Muscle layer of duodenum (tissue), 2 donors: ENCODE results near the gene SVIP.

Source experiments
- H3K27ac ChIP-seq: one replicate; pipeline ENCODE4 v1.7.0; 2013; ENCODE audit warnings: mild to moderate bottlenecking, low read length
- H3K27me3 ChIP-seq: one replicate; pipeline ENCODE4 v1.7.0; 2013; ENCODE audit warnings: low read depth, mild to moderate bottlenecking, control low read depth, low read length
- H3K36me3 ChIP-seq, 2 donors: one replicate each; pipeline ENCODE4 v1.7.0; 2013; ENCODE audit warnings: low read length in 2 of 2, control low read depth in 1 of 2, mild to moderate bottlenecking in 1 of 2; ENCODE audit not compliant: insufficient read depth in 2 of 2, control insufficient read depth in 1 of 2
- H3K4me1 ChIP-seq, 2 donors: one replicate each; pipeline ENCODE4 v1.7.0; 2013; ENCODE audit warnings: low read length in 2 of 2, mild to moderate bottlenecking in 2 of 2, control low read depth in 1 of 2, moderate library complexity in 1 of 2; ENCODE audit not compliant: insufficient read depth in 2 of 2, control insufficient read depth in 1 of 2
- H3K4me3 ChIP-seq, 2 donors: one replicate each; pipeline ENCODE4 v1.7.0; 2013; ENCODE audit warnings: low read length in 2 of 2, low read depth in 1 of 2, mild to moderate bottlenecking in 1 of 2
- H3K9me3 ChIP-seq, 2 donors: one replicate each; pipeline ENCODE4 v1.7.0; 2013; ENCODE audit warnings: low read length in 2 of 2, control low read depth in 1 of 2, mild to moderate bottlenecking in 1 of 2; ENCODE audit not compliant: control insufficient read depth in 1 of 2
- donor health status: healthy.

SVIP gene

GRCh38 chr11:22792497-22792896 lies 37.1 kb downstream of the SVIP start:
- Histone ChIP-seq H3K4me1 (no peaks in the 10 kb centered on the region), H3K9me3 (no peaks in the 10 kb centered on the region), H3K36me3 (no peaks in the 10 kb centered on the region), H3K27me3 (no peaks in the 10 kb centered on the region), H3K4me3 (no peak overlapping the region), H3K27ac (no peak overlapping the region)

- no peak overlapping the region for H3K27ac ChIP-seq
- no peaks in the 10 kb centered on the region for H3K36me3 ChIP-seq
- H3K27me3 ChIP-seq = no peaks in the 10 kb centered on the region
- H3K4me3 ChIP-seq = no peak overlapping the region
- no peaks in the 10 kb centered on the region for H3K9me3 ChIP-seq
- H3K4me1 ChIP-seq = no peaks in the 10 kb centered on the region
These were observed 41.9 kb downstream of the SVIP start for GRCh38 chr11:22787551-22788162.

- no peaks in the 10 kb centered on the region for H3K9me3 ChIP-seq
- H3K4me1 ChIP-seq = no peaks in the 10 kb centered on the region
- no peaks in the 10 kb centered on the region for H3K27me3 ChIP-seq
- H3K36me3 ChIP-seq = no peaks in the 10 kb centered on the region
- no peak overlapping the region for H3K4me3 ChIP-seq
- H3K27ac ChIP-seq = no peak overlapping the region
These were observed 42.5 kb downstream of the SVIP start for GRCh38 chr11:22787055-22787454.

GRCh38 chr11:22786475-22786874 lies 43.1 kb downstream of the SVIP start:
- H3K4me3 ChIP-seq = no peak overlapping the region
- no peaks in the 10 kb centered on the region for H3K9me3 ChIP-seq
- no peak overlapping the region for H3K27ac ChIP-seq
- no peaks in the 10 kb centered on the region for H3K27me3 ChIP-seq
- no peaks in the 10 kb centered on the region for H3K4me1 ChIP-seq
- no peaks in the 10 kb centered on the region for H3K36me3 ChIP-seq

- no peak overlapping the region for H3K27ac ChIP-seq
- no peaks in the 10 kb centered on the region for H3K27me3 ChIP-seq
- H3K4me1 ChIP-seq = no peaks in the 10 kb centered on the region
- H3K4me3 ChIP-seq = no peak overlapping the region
- no peaks in the 10 kb centered on the region for H3K36me3 ChIP-seq
- H3K9me3 ChIP-seq = no peaks in the 10 kb centered on the region
These were observed 44.4 kb downstream of the SVIP start for GRCh38 chr11:22785251-22785650.

- no peaks in the 10 kb centered on the region for H3K36me3 ChIP-seq
- no peaks in the 10 kb centered on the region for H3K27me3 ChIP-seq
- H3K4me1 ChIP-seq = no peaks in the 10 kb centered on the region
- no peak overlapping the region for H3K27ac ChIP-seq
- H3K9me3 ChIP-seq = no peaks in the 10 kb centered on the region
- H3K4me3 ChIP-seq = no peak overlapping the region
These were observed 48.5 kb downstream of the SVIP start for GRCh38 chr11:22780952-22781593.

GRCh38 chr11:22779850-22780249 lies 49.8 kb downstream of the SVIP start:
- no peaks in the 10 kb centered on the region for H3K36me3 ChIP-seq
- H3K9me3 ChIP-seq = no peaks in the 10 kb centered on the region
- H3K4me1 ChIP-seq = no peaks in the 10 kb centered on the region
- H3K27me3 ChIP-seq = no peaks in the 10 kb centered on the region
- H3K27ac ChIP-seq = no peak overlapping the region
- H3K4me3 ChIP-seq = no peak overlapping the region

GRCh38 chr11:22778642-22779041 lies 51.0 kb downstream of the SVIP start:
- Histone ChIP-seq H3K4me1 (no peaks in the 10 kb centered on the region), H3K27ac (no peak overlapping the region), H3K9me3 (no peaks in the 10 kb centered on the region), H3K36me3 (no peaks in the 10 kb centered on the region), H3K27me3 (no peaks in the 10 kb centered on the region), H3K4me3 (no peak overlapping the region)

GRCh38 chr11:22775248-22775647 lies 54.4 kb downstream of the SVIP start:
- Histone ChIP-seq H3K4me1 (no peaks in the 10 kb centered on the region), H3K4me3 (no peak overlapping the region), H3K27me3 (no peaks in the 10 kb centered on the region), H3K9me3 (no peaks in the 10 kb centered on the region), H3K27ac (no peak overlapping the region), H3K36me3 (no peaks in the 10 kb centered on the region)

- Histone ChIP-seq H3K27me3 (no peaks in the 10 kb centered on the region), H3K4me3 (no peak overlapping the region), H3K36me3 (no peaks in the 10 kb centered on the region), H3K27ac (no peak overlapping the region), H3K9me3 (no peaks in the 10 kb centered on the region), H3K4me1 (no peaks in the 10 kb centered on the region)
These were observed 54.9 kb downstream of the SVIP start for GRCh38 chr11:22774716-22775115.

GRCh38 chr11:22769081-22769480 lies 60.5 kb downstream of the SVIP start:
- Histone ChIP-seq H3K4me3 (no peak overlapping the region), H3K36me3 (no peaks in the 10 kb centered on the region), H3K4me1 (no peaks in the 10 kb centered on the region), H3K27me3 (no peaks in the 10 kb centered on the region), H3K27ac (no peak overlapping the region), H3K9me3 (no peaks in the 10 kb centered on the region)
